ENCODE measurements around the gene GVQW3.

GVQW3 gene

DNA sequence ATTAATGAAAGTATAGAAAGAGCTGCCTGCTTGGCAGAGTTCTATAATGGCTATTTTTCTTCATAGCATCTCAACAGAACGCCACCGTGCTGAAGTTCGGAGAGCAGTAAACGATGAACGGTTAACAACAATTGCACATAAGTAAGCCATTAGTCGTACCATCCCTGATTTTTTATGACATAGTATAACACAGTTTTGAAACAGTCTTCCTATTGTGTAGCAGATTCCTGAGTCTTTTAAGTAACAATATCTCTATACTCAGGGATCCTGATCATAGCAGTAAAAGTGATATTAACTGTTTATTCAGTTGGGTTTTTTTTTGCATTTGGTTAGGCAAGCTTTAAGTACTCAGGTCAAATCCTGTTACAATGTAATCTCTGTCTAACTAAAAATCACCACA lies 72.1 kb downstream of the GVQW3 start:
- no peak for DNase-seq

DNA sequence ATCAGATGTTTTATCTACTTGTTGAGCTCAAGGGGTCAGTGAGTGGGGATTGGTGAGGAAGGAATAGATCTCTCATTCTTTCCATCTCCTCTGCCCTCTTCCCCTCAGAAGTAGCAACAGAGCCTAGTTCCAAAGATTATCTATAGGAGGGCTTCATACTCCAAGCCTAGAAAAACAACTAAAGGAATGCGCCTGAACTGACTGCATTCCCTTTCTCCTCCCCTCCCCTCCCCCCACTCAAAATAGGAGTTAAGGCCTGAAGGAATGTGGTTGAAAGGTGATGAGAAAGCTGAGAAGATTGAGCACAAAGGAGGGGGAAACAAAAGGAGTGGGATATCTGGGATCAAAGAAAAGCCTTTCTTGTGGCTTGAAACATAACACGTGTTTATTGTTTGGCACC lies 74.2 kb downstream of the GVQW3 start:
- no peak for DNase-seq

DNA sequence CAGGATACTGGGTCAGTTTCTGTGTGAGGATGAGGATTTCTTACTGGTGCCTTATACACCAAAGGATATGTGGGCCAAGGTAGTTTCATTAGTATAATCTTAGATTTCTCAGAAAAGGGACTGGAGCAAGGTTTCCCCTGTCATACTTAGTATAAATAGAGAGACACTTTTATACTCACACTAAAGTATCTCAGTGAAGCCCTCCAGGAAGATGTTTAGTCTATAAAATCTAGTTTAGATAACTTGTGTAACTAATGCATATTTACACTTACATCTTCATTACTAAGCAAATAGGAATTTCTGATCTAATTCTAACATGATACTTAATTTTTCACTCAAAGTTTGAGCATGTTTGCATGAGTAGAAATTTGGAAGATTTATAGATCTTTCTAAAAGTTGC lies 74.8 kb downstream of the GVQW3 start:
- DNase-seq = no peak

DNA sequence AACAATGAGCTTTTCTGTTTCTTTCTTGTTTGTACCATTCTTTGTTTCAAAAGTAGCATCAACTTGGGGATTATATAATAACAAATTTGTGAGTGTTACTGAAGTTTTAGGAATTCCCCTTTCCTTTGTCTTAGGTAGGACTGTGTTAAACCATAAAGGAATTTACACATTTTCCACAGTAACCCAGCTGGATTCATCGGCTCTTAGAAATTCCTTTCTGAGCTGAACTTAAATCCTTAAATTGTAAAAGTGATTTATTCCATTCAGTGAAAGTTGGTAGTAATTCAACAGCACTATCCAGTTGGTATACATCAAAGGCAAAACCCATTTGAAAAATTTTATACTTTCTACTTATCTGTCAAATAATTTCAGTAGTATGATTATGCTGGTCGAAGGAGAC lies 75.4 kb downstream of the GVQW3 start:
- no peak for DNase-seq

All from NCI-H526 treated with DMSO at 0.1 percent for 48 hours (cell line).